WTC11 (cell line): Measurements from ENCODE around the gene PC. TPM values are rescaled to one million over a fixed set of nuclear protein-coding genes. Genes with fewer than 3 reads are reported as not detected.

Experiments
- ATAC-seq: fragments of 200-7000 bp; cut with Tn5 transposase; 2 replicates; pipeline ENCODE4 v1.10.0; 2021; ENCODE audit warnings: mild to moderate bottlenecking, moderate library complexity
- CTCF ChIA-PET: fragments of 300-600 bp; sonication (Branson Sonifier 250); formaldehyde crosslinking; loops from one replicate; lab custom pipeline; 2021; ENCODE audit warnings: antibody characterized with exemption; lab: Charles Lee
- POLR2A ChIA-PET: fragments of 350-600 bp; sonication (Branson Sonifier 250); formaldehyde crosslinking; loops from one replicate; lab custom pipeline; 2021; ENCODE audit warnings: antibody characterized with exemption; lab: Charles Lee
- DNase-seq: peaks from one replicate; pipeline ENCODE4 v3.0.0; 2021; ENCODE audit warnings: low spot score
- H3K27ac Mint-ChIP-seq: 2 replicates; pipeline ENCODE4 v1.8.0; 2021; ENCODE audit warnings: mixed read lengths
- H3K27me3 Mint-ChIP-seq: 2 replicates; pipeline ENCODE4 v1.8.0; 2021; ENCODE audit warnings: low read depth, mild to moderate bottlenecking, moderate library complexity, mixed read lengths
- H3K36me3 Mint-ChIP-seq: 2 replicates; pipeline ENCODE4 v1.8.0; 2021; ENCODE audit warnings: mixed read lengths
- H3K4me1 Mint-ChIP-seq: 2 replicates; pipeline ENCODE4 v1.8.0; 2022; ENCODE audit warnings: mixed read lengths
- H3K4me3 Mint-ChIP-seq: 2 replicates; pipeline ENCODE4 v1.8.0; 2021; ENCODE audit warnings: mild to moderate bottlenecking, moderate library complexity, mixed read lengths
- H3K9me3 Mint-ChIP-seq: 2 replicates; pipeline ENCODE4 v1.8.0; 2021; ENCODE audit warnings: mixed read lengths
- AR ChIP-seq: fragments of 250-450 bp; sonication (Bioruptor Pico); IDR thresholded peaks from 2 replicates; pipeline ENCODE4 v1.9.0; 2021; ENCODE audit warnings: mild to moderate bottlenecking
- CREB1 ChIP-seq: sonication (generic); formaldehyde crosslinking; IDR thresholded peaks from 2 replicates; pipeline ENCODE4 v1.8.0; 2023; ENCODE audit warnings: mild to moderate bottlenecking, missing genetic modification reagents
- ETV6 ChIP-seq: sonication (generic); formaldehyde crosslinking; IDR thresholded peaks from 2 replicates; pipeline ENCODE4 v1.8.1; 2022; ENCODE audit warnings: mild to moderate bottlenecking, missing genetic modification reagents
- IRF1 ChIP-seq: sonication (generic); formaldehyde crosslinking; IDR thresholded peaks from 2 replicates; pipeline ENCODE4 v1.8.0; 2023; ENCODE audit warnings: missing genetic modification reagents
- IRF2 ChIP-seq: sonication (generic); formaldehyde crosslinking; IDR thresholded peaks from 2 replicates; pipeline ENCODE4 v1.8.0; 2022; ENCODE audit warnings: low read depth, missing genetic modification reagents, borderline replicate concordance
- NFYB ChIP-seq: sonication (generic); formaldehyde crosslinking; conservative IDR thresholded peaks from 2 replicates; pipeline ENCODE4 v1.8.0; 2022; ENCODE audit warnings: low read depth, missing genetic modification reagents
- TEAD4 ChIP-seq: sonication (generic); formaldehyde crosslinking; IDR thresholded peaks from 2 replicates; pipeline ENCODE4 v1.8.0; 2022; ENCODE audit warnings: mild to moderate bottlenecking, missing genetic modification reagents
- ZNF121 ChIP-seq: sonication (generic); formaldehyde crosslinking; IDR thresholded peaks from 2 replicates; pipeline ENCODE4 v1.8.0; 2023; ENCODE audit warnings: missing genetic modification reagents
- ZNF317 ChIP-seq: sonication (generic); formaldehyde crosslinking; IDR thresholded peaks from 2 replicates; pipeline ENCODE4 v1.8.1; 2023; ENCODE audit warnings: low read depth, mild to moderate bottlenecking, moderate library complexity, missing genetic modification reagents, borderline replicate concordance
- ZNF423 ChIP-seq: fragments of 250-450 bp; sonication (Bioruptor Pico); IDR thresholded peaks from 2 replicates; pipeline ENCODE4 v2.1.2; 2022; ENCODE audit warnings: mild to moderate bottlenecking, moderate library complexity
- ZNF425 ChIP-seq: fragments of 250-450 bp; sonication (Bioruptor Pico); conservative IDR thresholded peaks from 2 replicates; pipeline ENCODE4 v1.9.0; 2021; ENCODE audit warnings: mild to moderate bottlenecking
- total RNA-seq: library from RNA; stranded (reverse); gene quantifications from 3 replicates; pipeline ENCODE4 v1.2.3, GENCODE V29; 2021
- TF ChIP-seq, protein P1 (sequence below): fragments of 250-450 bp; sonication (Bioruptor Pico); IDR thresholded peaks from 2 replicates; pipeline ENCODE4 v1.8.0; 2021; ENCODE audit warnings: mild to moderate bottlenecking
- TF ChIP-seq, protein P2 (sequence below): sonication (generic); formaldehyde crosslinking; IDR thresholded peaks from 2 replicates; pipeline ENCODE4 v1.8.0; 2023; ENCODE audit warnings: missing genetic modification reagents, mild to moderate bottlenecking, borderline replicate concordance
- TF ChIP-seq, protein P3 (sequence below): sonication (generic); formaldehyde crosslinking; IDR thresholded peaks from 2 replicates; pipeline ENCODE4 v1.8.1; 2023; ENCODE audit warnings: mild to moderate bottlenecking, moderate library complexity, missing genetic modification reagents

Gene PC
- total RNA-seq, 1 experiment from 2014 or later: 27.2 TPM

- no peak for TF ChIP-seq AR (CRISPR knock-in tag)
- TF ChIP-seq, protein P1, sequence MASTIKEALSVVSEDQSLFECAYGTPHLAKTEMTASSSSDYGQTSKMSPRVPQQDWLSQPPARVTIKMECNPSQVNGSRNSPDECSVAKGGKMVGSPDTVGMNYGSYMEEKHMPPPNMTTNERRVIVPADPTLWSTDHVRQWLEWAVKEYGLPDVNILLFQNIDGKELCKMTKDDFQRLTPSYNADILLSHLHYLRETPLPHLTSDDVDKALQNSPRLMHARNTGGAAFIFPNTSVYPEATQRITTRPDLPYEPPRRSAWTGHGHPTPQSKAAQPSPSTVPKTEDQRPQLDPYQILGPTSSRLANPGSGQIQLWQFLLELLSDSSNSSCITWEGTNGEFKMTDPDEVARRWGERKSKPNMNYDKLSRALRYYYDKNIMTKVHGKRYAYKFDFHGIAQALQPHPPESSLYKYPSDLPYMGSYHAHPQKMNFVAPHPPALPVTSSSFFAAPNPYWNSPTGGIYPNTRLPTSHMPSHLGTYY (CRISPR knock-in tag): no peak
- TF ChIP-seq, protein P2, sequence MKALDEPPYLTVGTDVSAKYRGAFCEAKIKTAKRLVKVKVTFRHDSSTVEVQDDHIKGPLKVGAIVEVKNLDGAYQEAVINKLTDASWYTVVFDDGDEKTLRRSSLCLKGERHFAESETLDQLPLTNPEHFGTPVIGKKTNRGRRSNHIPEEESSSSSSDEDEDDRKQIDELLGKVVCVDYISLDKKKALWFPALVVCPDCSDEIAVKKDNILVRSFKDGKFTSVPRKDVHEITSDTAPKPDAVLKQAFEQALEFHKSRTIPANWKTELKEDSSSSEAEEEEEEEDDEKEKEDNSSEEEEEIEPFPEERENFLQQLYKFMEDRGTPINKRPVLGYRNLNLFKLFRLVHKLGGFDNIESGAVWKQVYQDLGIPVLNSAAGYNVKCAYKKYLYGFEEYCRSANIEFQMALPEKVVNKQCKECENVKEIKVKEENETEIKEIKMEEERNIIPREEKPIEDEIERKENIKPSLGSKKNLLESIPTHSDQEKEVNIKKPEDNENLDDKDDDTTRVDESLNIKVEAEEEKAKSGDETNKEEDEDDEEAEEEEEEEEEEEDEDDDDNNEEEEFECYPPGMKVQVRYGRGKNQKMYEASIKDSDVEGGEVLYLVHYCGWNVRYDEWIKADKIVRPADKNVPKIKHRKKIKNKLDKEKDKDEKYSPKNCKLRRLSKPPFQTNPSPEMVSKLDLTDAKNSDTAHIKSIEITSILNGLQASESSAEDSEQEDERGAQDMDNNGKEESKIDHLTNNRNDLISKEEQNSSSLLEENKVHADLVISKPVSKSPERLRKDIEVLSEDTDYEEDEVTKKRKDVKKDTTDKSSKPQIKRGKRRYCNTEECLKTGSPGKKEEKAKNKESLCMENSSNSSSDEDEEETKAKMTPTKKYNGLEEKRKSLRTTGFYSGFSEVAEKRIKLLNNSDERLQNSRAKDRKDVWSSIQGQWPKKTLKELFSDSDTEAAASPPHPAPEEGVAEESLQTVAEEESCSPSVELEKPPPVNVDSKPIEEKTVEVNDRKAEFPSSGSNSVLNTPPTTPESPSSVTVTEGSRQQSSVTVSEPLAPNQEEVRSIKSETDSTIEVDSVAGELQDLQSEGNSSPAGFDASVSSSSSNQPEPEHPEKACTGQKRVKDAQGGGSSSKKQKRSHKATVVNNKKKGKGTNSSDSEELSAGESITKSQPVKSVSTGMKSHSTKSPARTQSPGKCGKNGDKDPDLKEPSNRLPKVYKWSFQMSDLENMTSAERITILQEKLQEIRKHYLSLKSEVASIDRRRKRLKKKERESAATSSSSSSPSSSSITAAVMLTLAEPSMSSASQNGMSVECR (CRISPR knock-in tag): no peak
- no peak for TF ChIP-seq IRF1
- TF ChIP-seq CREB1: no peak
- no peak for TF ChIP-seq TEAD4 (CRISPR knock-in tag)
- no peak for TF ChIP-seq NFYB (CRISPR knock-in tag)
- TF ChIP-seq IRF2 (CRISPR knock-in tag): no peak
- TF ChIP-seq ZNF317: no peak
These were observed 37.0 kb downstream of the PC start (continued) for GRCh38 chr11:66920978-66921784.

GRCh38 chr11:66919923-66920322, 38.3 kb downstream of the PC start:
- peaks cover 6% of the 10 kb centered on the region for H3K36me3 Mint-ChIP-seq
- DNase-seq: no peak
- 0 out of 2 replicates have a peak overlapping the region, but pooled peaks have one; percentile 11 for H3K27ac Mint-ChIP-seq
- POLR2A ChIA-PET: no interaction called here
- CTCF ChIA-PET: no interaction called here
- H3K27me3 Mint-ChIP-seq: no peaks in the 10 kb centered on the region
- no peak overlapping the region for H3K4me3 Mint-ChIP-seq
- no peak for TF ChIP-seq ZNF423
- TF ChIP-seq, protein P3, sequence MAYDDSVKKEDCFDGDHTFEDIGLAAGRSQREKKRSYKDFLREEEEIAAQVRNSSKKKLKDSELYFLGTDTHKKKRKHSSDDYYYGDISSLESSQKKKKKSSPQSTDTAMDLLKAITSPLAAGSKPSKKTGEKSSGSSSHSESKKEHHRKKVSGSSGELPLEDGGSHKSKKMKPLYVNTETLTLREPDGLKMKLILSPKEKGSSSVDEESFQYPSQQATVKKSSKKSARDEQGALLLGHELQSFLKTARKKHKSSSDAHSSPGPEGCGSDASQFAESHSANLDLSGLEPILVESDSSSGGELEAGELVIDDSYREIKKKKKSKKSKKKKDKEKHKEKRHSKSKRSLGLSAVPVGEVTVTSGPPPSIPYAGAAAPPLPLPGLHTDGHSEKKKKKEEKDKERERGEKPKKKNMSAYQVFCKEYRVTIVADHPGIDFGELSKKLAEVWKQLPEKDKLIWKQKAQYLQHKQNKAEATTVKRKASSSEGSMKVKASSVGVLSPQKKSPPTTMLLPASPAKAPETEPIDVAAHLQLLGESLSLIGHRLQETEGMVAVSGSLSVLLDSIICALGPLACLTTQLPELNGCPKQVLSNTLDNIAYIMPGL: no peak
- TF ChIP-seq, all 79 proteins: peak for 0
- Mint-ChIP-seq H3K4me1 (peaks cover 41% of the 10 kb centered on the region), H3K9me3 (peaks cover 6% of the 10 kb centered on the region)
- no peak for ATAC-seq

DNA sequence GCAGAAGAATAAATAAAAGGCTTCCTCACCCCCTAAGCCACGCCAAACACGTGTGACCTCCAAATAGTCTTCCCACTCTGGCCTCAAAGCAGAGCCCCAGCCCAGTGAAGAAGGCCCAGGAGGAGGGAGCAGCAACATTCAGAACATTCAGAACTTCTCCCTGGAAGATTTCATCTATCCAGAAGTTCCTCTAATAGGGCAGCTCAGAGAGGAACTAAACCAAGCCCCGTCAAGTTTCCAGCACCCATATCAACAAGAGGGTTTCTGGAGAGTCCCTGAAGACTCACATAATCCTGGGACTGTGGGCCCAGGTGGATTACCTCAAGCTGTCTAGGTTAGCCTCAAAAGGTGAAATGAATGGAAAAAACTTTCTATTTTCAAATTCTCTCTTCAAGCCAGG, 39.4 kb downstream of the PC start:
- H3K36me3 Mint-ChIP-seq: no peaks in the 10 kb centered on the region
- CTCF ChIA-PET: no interaction called here
- no peaks in the 10 kb centered on the region for H3K27me3 Mint-ChIP-seq
- DNase-seq (no peak), ATAC-seq (no peak)
- H3K4me3 Mint-ChIP-seq: no peak overlapping the region
- no peak overlapping the region for H3K27ac Mint-ChIP-seq
- no peaks in the 10 kb centered on the region for H3K9me3 Mint-ChIP-seq
- H3K4me1 Mint-ChIP-seq: peaks cover 38% of the 10 kb centered on the region
- POLR2A ChIA-PET: no interaction called here
- no peak for TF ChIP-seq ETV6
- no peak for TF ChIP-seq ZNF425 (CRISPR knock-in tag)
- TF ChIP-seq ZNF121 (CRISPR knock-in tag): no peak
- TF ChIP-seq, protein P2 (CRISPR knock-in tag): no peak
